AG09309 (cell line): ENCODE results near the gene RNF220.

ENCODE experiments used
- DNase-seq: peaks from one replicate; pipeline ENCODE4 v3.0.0-alpha.2; 2010; ENCODE audit warnings: low read depth
- H3K4me3 ChIP-seq: 2 replicates; pipeline ENCODE4 v1.5.1; 2011; ENCODE audit warnings: mild to moderate bottlenecking, low read depth, low read length, moderate library complexity; ENCODE audit not compliant: control insufficient read depth
- CTCF ChIP-seq: IDR thresholded peaks from 2 replicates; pipeline ENCODE4 v1.5.1; 2011; ENCODE audit warnings: mild to moderate bottlenecking, low read depth, low read length, inconsistent platforms; ENCODE audit not compliant: insufficient read depth, control insufficient read depth; ENCODE audit errors: missing control alignments

The RNF220 gene

DNA sequence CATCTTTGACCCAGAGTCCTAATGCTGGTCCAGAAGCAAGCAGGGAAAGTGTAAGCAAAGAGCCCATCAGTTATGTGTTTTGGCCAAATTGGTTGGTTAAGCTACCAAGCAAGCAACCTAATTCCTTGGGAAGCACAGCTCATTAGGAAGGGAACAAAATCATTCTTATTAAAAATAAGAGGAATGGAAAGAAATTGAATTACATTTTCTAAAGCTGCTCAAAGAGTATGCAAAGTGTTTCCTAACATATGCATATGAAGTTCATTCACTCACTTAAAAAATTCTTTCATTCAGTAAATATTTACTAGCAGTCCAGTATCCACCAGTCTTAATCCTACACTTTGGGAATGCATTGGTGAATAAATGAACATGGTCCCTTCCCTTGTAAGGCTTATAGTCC is 71.8 kb downstream of the RNF220 start:
- H3K4me3 ChIP-seq, result no peak overlapping the region
- no peak for DNase-seq
- no peak for TF ChIP-seq CTCF

GRCh38 chr1:44481701-44482100 is 76.6 kb downstream of the RNF220 start:
- DNase-seq, result no peak
- no peak overlapping the region for H3K4me3 ChIP-seq
- no peak for TF ChIP-seq CTCF

GRCh38 chr1:44483089-44483874 is 78.2 kb downstream of the RNF220 start:
- no peak for DNase-seq
- no peak for TF ChIP-seq CTCF

GRCh38 chr1:44484155-44484688 is 79.2 kb downstream of the RNF220 start:
- no peak for TF ChIP-seq CTCF
- DNase-seq, result no peak
- no peak overlapping the region for H3K4me3 ChIP-seq

More at GRCh38 chr1:44483089-44483874, 78.2 kb downstream of the RNF220 start:
- H3K4me3 ChIP-seq, result no peak overlapping the region

DNA sequence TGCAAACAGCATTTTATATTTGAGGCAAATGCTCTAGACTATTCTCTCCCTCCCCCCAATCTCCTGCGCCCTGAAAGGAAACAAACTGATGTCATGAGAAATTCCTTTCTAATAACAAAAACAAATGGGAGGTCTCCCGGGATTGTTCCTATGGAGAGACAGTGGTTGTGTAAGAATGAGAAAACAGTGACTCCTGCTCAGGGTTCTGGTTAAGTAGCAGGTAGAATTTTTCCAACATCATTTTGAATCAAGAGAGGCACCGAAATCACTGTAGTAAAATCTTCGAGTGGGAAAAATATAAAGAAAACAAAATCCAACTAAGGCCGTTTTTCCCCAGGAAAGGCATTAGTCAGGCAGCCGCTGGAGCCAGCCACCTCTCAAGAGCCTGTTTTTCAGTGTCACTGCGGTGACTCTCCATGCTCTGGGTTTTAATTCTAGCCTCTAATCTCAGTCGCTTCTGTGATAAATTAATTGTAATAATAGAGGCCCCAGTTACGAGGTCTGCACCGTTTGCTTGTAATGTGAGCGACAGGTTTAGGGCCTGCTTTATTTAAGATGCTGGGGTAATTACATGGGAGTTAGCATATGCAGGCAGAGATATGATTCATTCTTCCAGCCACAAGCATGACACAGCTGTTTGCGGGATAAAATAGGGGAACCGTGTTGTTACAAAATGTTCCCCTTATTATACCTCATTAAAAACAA is 80.3 kb downstream of the RNF220 start:
- DNase-seq, result peak; percentile 81
- H3K4me3 ChIP-seq, result no peak overlapping the region
- TF ChIP-seq CTCF, result no peak

DNA sequence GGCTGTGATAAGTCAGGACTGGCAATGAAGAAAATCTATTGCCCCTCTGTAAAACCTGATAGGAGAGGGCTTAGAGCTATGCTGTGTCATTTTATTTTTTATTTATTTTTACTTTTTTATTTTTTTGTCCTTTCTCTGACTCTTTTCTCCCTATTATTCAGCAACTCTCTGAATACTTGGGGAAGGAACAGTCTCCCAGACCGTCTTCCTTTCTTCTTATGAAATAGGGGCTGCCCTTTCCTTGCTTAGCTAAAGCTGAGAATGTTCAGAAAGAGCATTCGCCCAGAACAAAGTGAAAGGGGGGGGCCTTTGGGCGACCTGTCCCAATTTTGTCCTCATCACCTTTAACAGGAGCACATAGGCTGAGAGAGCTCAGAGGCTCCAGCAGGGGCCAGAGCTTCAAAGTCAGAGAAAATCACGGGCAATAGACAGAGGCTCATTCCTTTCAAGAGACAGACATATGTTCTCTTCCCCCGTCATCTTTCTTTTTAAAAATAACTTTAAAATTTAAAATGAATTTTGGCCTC is 80.9 kb downstream of the RNF220 start:
- no peak overlapping the region for H3K4me3 ChIP-seq
- no peak for TF ChIP-seq CTCF
- DNase-seq, result no peak
